DND-41 (cell line): ENCODE data around the gene BABAM1.

ENCODE experiments used
- ATAC-seq: fragments of 200-7000 bp; cut with Tn5 transposase; 3 replicates; pipeline ENCODE4 v1.9.1; 2021; ENCODE audit warnings: low read depth; ENCODE audit not compliant: insufficient read depth
- DNase-seq: peaks from one replicate; pipeline ENCODE4 v3.0.0-alpha.2; 2020
- H2AFZ ChIP-seq: 2 replicates; pipeline ENCODE4 v1.6.0; 2012; ENCODE audit warnings: low read depth, low read length
- H3K27ac ChIP-seq: 2 replicates; pipeline ENCODE4 v1.5.1; 2012; ENCODE audit warnings: low read length, inconsistent platforms
- H3K27me3 ChIP-seq: fragments of 200-600 bp; sonication (generic); 2 replicates; pipeline ENCODE4 v1.6.0; 2012; ENCODE audit warnings: low read length, mild to moderate bottlenecking, inconsistent platforms; ENCODE audit not compliant: insufficient read depth, poor library complexity
- H3K36me3 ChIP-seq: 2 replicates; pipeline ENCODE4 v1.5.1; 2012; ENCODE audit warnings: low read length, inconsistent platforms; ENCODE audit not compliant: insufficient read depth
- H3K4me1 ChIP-seq: 2 replicates; pipeline ENCODE4 v1.5.1; 2012; ENCODE audit warnings: mild to moderate bottlenecking, low read length; ENCODE audit not compliant: insufficient read depth
- H3K4me2 ChIP-seq: 2 replicates; pipeline ENCODE4 v1.6.0; 2012; ENCODE audit warnings: mild to moderate bottlenecking, moderate library complexity, low read length, inconsistent platforms; ENCODE audit not compliant: insufficient read depth
- H3K4me3 ChIP-seq, 2 experiments: fragments of 200-600 bp in 1 of 2; shearing (Covaris generic) in 1 of 2; 2 replicates each; pipeline ENCODE4 v1.5.1; 2012 to 2016; ENCODE audit warnings: inconsistent platforms in 2 of 2, low read length in 2 of 2, mild to moderate bottlenecking in 2 of 2, low read depth in 1 of 2, moderate library complexity in 1 of 2
- H3K79me2 ChIP-seq: 2 replicates; pipeline ENCODE4 v1.6.0; 2012; ENCODE audit warnings: low read length, inconsistent platforms; ENCODE audit not compliant: insufficient read depth
- H3K9ac ChIP-seq: 2 replicates; pipeline ENCODE4 v1.6.0; 2012; ENCODE audit warnings: low read depth, mild to moderate bottlenecking, inconsistent platforms, low read length, moderate library complexity
- H3K9me3 ChIP-seq: 2 replicates; pipeline ENCODE4 v1.5.1; 2012; ENCODE audit warnings: low read length, moderate library complexity, mild to moderate bottlenecking, inconsistent platforms; ENCODE audit not compliant: insufficient read depth, severe bottlenecking
- H4K20me1 ChIP-seq: 2 replicates; pipeline ENCODE4 v1.6.0; 2012; ENCODE audit warnings: low read length; ENCODE audit not compliant: insufficient read depth
- EZH2 ChIP-seq: IDR thresholded peaks from 3 replicates; pipeline ENCODE4 v1.6.1; 2012; ENCODE audit warnings: borderline replicate concordance, low read depth, mild to moderate bottlenecking, moderate library complexity, low read length, inconsistent platforms; ENCODE audit not compliant: severe bottlenecking
- TF ChIP-seq, protein P1 (sequence below): IDR thresholded peaks from 2 replicates; pipeline ENCODE4 v1.5.1; 2012; ENCODE audit warnings: borderline replicate concordance, low read length, moderate library complexity, mild to moderate bottlenecking; ENCODE audit not compliant: poor library complexity, severe bottlenecking; ENCODE audit errors: extremely low read depth

The BABAM1 gene

DNA sequence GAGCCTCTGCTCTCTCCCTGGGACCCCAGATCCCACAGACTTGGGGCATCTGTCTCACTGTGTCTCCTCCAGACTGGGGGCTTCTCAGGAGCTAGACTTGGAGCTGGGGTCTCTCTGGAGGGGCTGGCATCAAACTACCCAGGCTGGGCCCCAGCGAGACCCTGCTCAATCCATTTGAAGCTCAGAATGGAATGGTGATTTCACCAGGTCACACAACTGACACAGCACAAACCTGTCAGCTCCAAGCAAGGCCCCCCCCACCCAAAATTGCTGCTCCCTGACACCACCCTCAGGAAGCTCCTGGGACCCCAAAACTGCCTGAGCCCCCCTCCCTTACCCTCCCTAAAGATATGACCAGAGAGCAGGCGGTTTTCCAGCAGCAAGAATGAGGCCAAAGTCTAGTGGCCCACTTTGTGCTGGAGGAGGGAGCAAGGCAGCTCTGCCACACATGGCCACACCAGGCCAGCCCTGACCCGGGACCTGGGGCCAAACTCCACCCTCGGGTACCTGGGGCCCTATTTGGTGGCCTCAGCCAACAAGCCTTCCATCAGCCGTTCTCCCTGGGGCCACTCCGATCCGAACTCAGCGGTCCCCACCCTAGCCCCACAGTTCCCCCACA lies 23.9 kb upstream of the BABAM1 start:
- H4K20me1 ChIP-seq = peaks cover 8% of the 10 kb centered on the region
- peaks cover 34% of the 10 kb centered on the region for H3K79me2 ChIP-seq
- H3K9me3 ChIP-seq = no peaks in the 10 kb centered on the region
- ATAC-seq = no peak
- peak overlapping the region; percentile 98 for H3K4me2 ChIP-seq
- peak overlapping the region; percentile 18; the same call in 1 of the 2 replicates for H3K9ac ChIP-seq
- H2AFZ ChIP-seq = no peak overlapping the region
- H3K36me3 ChIP-seq = peaks cover 9% of the 10 kb centered on the region; the same call in 1 of the 2 replicates
- no peak overlapping the region; the same call in 1 of the 2 replicates for H3K27ac ChIP-seq
- H3K4me3 ChIP-seq = 0 out of 4 replicates have a peak overlapping the region, but pooled peaks of 1 of the 2 experiments have one; percentile 36
- TF ChIP-seq, protein P1, sequence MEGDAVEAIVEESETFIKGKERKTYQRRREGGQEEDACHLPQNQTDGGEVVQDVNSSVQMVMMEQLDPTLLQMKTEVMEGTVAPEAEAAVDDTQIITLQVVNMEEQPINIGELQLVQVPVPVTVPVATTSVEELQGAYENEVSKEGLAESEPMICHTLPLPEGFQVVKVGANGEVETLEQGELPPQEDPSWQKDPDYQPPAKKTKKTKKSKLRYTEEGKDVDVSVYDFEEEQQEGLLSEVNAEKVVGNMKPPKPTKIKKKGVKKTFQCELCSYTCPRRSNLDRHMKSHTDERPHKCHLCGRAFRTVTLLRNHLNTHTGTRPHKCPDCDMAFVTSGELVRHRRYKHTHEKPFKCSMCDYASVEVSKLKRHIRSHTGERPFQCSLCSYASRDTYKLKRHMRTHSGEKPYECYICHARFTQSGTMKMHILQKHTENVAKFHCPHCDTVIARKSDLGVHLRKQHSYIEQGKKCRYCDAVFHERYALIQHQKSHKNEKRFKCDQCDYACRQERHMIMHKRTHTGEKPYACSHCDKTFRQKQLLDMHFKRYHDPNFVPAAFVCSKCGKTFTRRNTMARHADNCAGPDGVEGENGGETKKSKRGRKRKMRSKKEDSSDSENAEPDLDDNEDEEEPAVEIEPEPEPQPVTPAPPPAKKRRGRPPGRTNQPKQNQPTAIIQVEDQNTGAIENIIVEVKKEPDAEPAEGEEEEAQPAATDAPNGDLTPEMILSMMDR = no peak
- no peak for TF ChIP-seq EZH2
- no peak for DNase-seq
- H3K4me1 ChIP-seq = peaks cover 35% of the 10 kb centered on the region
- no peaks in the 10 kb centered on the region for H3K27me3 ChIP-seq

DNA sequence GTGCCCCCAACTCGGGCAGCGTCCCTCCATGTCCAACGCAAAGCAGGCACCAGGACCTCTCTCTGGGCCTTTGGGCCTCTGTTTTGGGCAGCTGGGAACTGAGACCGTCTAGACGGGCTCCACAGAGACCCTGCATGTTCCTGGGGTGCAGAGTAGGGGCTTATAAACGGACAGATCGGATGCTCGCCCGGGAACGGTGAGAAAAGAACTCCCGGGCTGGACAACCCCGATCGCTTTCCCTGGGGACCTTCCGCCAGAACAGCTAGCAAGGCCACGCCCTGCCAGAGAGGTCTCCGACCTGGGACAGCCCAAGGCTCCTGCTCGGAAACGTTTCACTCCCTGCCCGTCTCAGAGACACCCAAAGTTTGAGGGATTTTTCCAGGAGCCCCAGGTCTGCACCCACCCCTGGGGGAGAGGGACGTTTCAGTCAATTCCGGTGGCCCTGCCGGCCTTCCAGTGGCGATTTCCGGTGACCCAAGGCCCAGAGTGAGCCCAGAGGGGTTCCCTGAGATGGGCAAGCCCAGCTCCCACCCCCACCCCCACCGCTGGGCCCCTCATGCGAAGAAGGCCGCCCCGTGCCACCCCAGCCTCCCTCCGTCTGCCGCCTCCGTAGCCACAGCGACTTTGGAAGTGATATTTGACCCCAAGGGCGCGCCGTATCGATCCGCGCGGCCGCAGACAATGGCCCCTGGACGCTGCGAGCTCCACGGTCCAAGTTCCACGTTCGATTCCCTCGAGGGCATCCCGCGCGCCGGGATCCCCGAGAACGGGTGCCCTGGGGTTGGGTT lies 23.2 kb upstream of the BABAM1 start:
- TF ChIP-seq EZH2 = no peak
- TF ChIP-seq, protein P1 = no peak
- peaks cover 35% of the 10 kb centered on the region for H3K4me1 ChIP-seq
- H2AFZ ChIP-seq = no peak overlapping the region
- peak overlapping the region; percentile 98 for H3K4me2 ChIP-seq
- no peaks in the 10 kb centered on the region for H3K9me3 ChIP-seq
- H3K36me3 ChIP-seq = peaks cover 9% of the 10 kb centered on the region; the same call in 1 of the 2 replicates
- peaks cover 34% of the 10 kb centered on the region for H3K79me2 ChIP-seq
- H3K27ac ChIP-seq = peak overlapping the region; percentile 44; the same call in 1 of the 2 replicates
- H4K20me1 ChIP-seq = peaks cover 8% of the 10 kb centered on the region
- no peaks in the 10 kb centered on the region for H3K27me3 ChIP-seq
- DNase-seq (no peak), ATAC-seq (no peak)
- peak overlapping the region; percentile 81; the same call in 1 of the 2 replicates for H3K9ac ChIP-seq
- H3K4me3 ChIP-seq = peak overlapping the region in 1 of 2 experiments; percentile 60; a peak in 3 of 4 replicates

DNA sequence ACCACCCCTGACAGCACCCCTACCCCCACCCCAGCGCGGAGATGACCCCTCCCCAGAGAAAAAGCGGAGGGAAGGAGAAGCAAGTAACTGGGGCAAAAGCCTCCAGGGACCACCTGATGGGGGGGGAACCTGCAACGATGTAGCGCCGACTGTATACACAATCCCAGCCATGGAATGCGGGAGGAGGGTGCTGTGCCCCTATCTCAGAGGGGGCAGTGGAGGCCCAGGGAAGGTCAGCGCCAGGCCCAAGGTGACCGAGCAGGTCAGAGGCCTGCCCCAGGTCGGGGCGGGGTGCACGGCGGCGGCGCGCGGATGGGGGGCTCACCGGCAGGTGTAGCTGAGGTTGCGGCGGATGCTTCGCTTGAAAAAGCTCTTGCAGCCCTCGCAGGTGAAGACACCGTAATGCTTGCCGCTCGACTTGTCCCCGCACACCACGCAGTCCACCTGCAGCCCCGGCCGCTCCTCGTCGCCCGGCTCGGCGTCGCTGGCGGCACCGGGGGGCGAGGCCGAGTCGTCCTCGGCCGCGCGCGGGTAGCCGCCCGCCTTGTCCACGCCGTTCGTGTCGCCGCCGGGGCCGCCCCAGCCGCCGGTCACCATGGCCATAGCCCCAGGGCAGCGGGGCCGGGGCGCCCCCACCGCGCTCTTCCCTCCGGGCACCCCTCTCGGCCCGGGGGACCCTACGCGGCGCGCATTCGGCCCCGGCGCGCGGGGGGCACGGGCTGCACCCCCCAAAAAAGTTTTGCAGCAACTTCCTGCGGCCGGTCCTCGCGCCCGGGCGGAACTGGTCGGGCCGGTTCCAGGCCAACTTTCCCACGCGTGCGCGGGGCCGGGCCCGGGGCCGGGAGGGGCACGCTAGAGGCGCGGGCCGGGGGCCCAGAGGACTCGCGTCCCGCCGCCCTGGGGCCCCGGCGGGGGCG lies 22.4 kb upstream of the BABAM1 start:
- Histone ChIP-seq H3K4me1 (peaks cover 35% of the 10 kb centered on the region), H2AFZ (peak overlapping the region; percentile 62), H3K36me3 (peaks cover 8% of the 10 kb centered on the region; the same call in 1 of the 2 replicates), H3K27ac (peak overlapping the region; percentile 44; the same call in 1 of the 2 replicates), H4K20me1 (peaks cover 8% of the 10 kb centered on the region), H3K79me2 (peaks cover 34% of the 10 kb centered on the region), H3K27me3 (no peaks in the 10 kb centered on the region), H3K9me3 (no peaks in the 10 kb centered on the region), H3K9ac (peak overlapping the region; percentile 81), H3K4me2 (peak overlapping the region; percentile 98), H3K4me3 (peak overlapping the region; percentile 17 to 60; a peak in 3 of 4 replicates)
- ATAC-seq (no peak), DNase-seq (no peak)
- TF ChIP-seq EZH2 = no peak
- TF ChIP-seq, protein P1 = no peak
